Activated naive CD8-positive, alpha-beta T cell (primary cell): ENCODE results near the gene NUP58.

Experiments used
- H3K27ac Mint-ChIP-seq: one replicate; pipeline ENCODE4 v1.8.0; 2021; ENCODE audit warnings: mixed read lengths
- H3K27me3 Mint-ChIP-seq: one replicate; pipeline ENCODE4 v1.8.0; 2021; ENCODE audit warnings: mixed read lengths
- H3K36me3 Mint-ChIP-seq: one replicate; pipeline ENCODE4 v1.8.0; 2021; ENCODE audit warnings: mixed read lengths
- H3K4me1 Mint-ChIP-seq: one replicate; pipeline ENCODE4 v1.8.0; 2021; ENCODE audit warnings: low read depth, mixed read lengths
- H3K4me3 Mint-ChIP-seq: one replicate; pipeline ENCODE4 v1.8.0; 2021; ENCODE audit warnings: mild to moderate bottlenecking, mixed read lengths
- H3K9me3 Mint-ChIP-seq: one replicate; pipeline ENCODE4 v1.8.0; 2021; ENCODE audit warnings: low read depth, mixed read lengths

Gene NUP58, protein sequence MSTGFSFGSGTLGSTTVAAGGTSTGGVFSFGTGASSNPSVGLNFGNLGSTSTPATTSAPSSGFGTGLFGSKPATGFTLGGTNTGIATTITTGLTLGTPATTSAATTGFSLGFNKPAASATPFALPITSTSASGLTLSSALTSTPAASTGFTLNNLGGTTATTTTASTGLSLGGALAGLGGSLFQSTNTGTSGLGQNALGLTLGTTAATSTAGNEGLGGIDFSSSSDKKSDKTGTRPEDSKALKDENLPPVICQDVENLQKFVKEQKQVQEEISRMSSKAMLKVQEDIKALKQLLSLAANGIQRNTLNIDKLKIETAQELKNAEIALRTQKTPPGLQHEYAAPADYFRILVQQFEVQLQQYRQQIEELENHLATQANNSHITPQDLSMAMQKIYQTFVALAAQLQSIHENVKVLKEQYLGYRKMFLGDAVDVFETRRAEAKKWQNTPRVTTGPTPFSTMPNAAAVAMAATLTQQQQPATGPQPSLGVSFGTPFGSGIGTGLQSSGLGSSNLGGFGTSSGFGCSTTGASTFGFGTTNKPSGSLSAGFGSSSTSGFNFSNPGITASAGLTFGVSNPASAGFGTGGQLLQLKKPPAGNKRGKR

DNA sequence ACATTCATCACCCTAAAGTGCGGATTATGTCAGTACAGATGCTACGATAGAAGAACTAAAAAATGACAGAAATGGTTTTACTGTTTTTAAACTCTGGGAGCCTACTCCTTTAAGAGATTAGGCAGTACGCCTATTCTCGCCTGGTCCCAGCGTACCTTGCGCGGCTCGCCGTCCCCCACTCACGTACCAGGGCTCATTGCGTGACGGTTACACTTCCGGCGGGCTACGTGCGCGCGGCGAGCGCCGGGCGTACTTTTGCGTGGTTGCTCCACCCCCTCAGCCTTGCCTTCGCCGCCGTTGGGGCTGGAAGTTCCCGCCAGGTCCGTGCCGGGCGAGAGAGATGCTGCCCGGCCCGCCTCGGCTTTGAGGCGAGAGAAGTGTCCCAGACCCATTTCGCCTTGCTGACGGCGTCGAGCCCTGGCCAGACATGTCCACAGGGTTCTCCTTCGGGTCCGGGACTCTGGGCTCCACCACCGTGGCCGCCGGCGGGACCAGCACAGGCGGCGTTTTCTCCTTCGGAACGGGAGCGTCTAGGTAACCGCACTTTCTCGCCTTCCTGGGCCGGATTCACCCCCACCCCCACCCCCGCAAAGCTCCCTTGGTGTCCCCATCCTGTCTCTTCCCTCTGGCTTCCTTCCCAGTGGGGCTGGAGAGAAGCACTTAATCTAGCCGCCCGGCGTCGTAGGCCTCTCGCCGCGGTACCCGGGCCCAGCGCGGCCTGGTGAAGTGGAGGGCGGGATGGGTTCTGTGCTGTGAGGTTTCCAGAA is at the start of gene NUP58:
NUP58 (plus strand) TSS at position 279 of the 767 bp plus-strand sequence; CDS start at position 428, 149 bp downstream.
- peak within 1 kb of the TSS; percentile 97 for H3K4me3 Mint-ChIP-seq
- peak within 1 kb of the TSS; percentile 94 for H3K27ac Mint-ChIP-seq
- H3K27me3 Mint-ChIP-seq: peaks cover 12% of the 10 kb centered on the region
- H3K36me3 Mint-ChIP-seq: peaks cover 10% of the 10 kb centered on the region
- no peaks in the 10 kb centered on the region for H3K9me3 Mint-ChIP-seq
- peaks cover 41% of the 10 kb centered on the region for H3K4me1 Mint-ChIP-seq

DNA sequence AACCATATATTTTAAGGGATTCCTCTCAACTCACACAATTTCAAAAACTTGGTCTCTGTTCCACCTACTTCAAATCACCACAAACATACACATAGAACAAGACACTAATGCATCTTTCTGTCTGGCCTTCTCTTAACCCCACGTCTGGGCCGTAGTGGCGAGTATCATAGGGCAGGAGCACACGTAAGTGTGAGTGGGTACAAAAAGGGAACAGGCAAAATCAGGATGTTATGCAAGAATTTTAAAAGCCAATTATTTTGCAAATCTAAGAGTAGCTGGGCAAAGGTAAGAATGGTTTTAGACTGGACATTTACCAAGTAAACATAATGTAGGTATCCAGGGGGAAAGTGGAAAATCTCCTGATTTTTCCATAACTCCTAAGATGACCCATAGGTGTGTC is 49.2 kb upstream of the NUP58 start:
- Mint-ChIP-seq H3K36me3 (peaks cover 9% of the 10 kb centered on the region), H3K4me3 (no peak overlapping the region), H3K27me3 (no peaks in the 10 kb centered on the region), H3K4me1 (no peaks in the 10 kb centered on the region), H3K27ac (no peak overlapping the region), H3K9me3 (no peaks in the 10 kb centered on the region)

DNA sequence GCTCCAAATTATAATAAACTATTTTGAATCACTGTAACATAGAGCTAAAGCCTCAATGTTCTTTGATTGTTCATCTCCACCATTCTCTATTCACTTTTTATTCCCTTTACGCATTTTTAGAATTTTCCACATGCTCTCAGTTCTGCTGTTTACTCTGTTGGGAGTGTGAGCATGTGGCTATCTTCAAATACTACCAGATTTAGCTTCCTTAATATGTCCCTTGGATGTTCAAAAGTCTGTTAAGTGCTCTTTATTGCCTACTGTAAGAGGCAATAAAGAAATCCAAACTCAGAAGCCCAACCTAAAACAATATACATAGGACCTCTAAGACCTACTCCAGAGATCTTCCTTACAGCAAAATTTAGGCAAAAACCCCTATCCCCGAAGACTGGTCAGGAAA is 48.7 kb upstream of the NUP58 start:
- Mint-ChIP-seq H3K36me3 (peaks cover 9% of the 10 kb centered on the region), H3K27me3 (no peaks in the 10 kb centered on the region), H3K4me3 (no peak overlapping the region), H3K9me3 (no peaks in the 10 kb centered on the region), H3K27ac (no peak overlapping the region), H3K4me1 (no peaks in the 10 kb centered on the region)

DNA sequence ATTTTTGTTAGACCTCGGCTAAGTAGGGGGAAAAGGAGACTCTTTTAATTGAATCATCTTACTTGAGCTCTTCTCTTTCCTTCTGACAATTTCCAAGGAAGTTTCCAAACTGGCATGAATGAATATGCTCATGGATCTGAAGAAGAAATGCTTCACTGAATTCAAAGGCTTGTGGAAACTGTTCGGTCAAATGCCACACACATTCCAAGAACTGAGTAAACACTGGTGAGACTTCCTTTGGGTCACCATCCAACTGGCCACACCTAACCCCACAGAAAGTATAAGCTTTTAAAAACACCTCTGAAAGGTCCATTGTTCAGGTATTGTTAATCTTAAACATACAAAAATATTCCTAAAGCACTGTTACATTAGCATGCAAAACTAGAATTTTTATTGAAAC is 47.7 kb upstream of the NUP58 start:
- no peaks in the 10 kb centered on the region for H3K9me3 Mint-ChIP-seq
- no peak overlapping the region for H3K27ac Mint-ChIP-seq
- H3K27me3 Mint-ChIP-seq: no peaks in the 10 kb centered on the region
- no peak overlapping the region for H3K4me3 Mint-ChIP-seq
- no peaks in the 10 kb centered on the region for H3K4me1 Mint-ChIP-seq
- H3K36me3 Mint-ChIP-seq: peaks cover 9% of the 10 kb centered on the region

DNA sequence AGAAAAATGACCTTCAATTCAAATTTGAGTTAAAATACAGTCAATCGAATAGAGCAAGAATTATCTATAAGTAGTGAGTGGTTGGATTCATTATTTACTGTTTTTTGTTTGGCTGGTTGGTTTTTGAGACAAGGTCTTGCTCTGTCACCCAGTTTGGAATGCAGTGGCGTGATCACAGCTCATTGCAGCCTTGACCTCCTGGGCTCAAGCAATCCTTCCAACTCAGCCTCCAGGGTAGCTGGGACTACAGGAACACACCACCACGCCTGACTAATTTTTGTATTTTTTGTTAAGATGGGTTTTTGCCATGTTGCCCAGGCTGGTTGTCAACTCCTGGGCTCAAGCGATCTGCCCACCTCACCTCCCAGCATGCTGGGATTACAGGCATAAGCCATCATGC is 39.2 kb upstream of the NUP58 start:
- no peak overlapping the region for H3K27ac Mint-ChIP-seq
- no peaks in the 10 kb centered on the region for H3K4me1 Mint-ChIP-seq
- H3K36me3 Mint-ChIP-seq: peaks cover 5% of the 10 kb centered on the region
- H3K27me3 Mint-ChIP-seq: no peaks in the 10 kb centered on the region
- no peak overlapping the region for H3K4me3 Mint-ChIP-seq
- no peaks in the 10 kb centered on the region for H3K9me3 Mint-ChIP-seq

DNA sequence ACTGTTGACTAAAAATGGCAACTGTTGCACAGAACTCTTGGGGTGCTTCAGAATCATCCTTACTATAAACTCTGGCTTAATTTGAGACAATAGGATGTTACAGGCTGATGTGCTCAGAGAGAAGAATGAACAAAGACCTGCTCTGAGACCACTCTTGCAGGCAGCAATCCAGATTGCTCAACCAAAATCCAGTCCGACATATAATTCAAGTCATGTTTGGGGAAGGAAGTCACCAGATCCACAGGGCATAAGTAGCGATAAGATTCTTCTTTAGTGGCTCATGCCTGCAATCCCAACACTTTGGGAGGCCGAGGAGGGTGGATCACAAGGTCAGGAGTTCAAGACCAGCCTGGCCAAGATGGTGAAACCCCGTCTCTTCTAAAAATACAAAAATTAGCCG is 34.7 kb upstream of the NUP58 start:
- Mint-ChIP-seq H3K27me3 (no peaks in the 10 kb centered on the region), H3K36me3 (peaks cover 2% of the 10 kb centered on the region)

DNA sequence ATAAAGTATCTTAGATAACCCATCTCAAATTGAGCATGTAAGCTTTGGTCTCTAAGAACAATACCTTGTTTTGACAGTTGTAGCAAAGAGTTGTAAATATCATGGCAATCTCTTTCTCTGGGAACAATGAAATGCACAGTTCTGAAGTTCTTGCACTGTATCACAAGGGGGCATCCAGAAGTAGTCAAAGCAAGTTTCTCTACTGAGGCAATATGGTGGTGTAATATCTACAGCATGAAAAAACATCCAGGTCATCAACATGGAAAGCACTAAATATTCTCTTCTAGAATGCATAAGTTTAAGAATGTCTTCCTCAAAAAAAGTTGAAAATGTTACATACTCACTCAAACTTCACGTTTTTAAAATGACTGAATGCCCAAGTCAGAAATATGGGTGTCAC is 33.7 kb upstream of the NUP58 start:
- Mint-ChIP-seq H3K9me3 (no peaks in the 10 kb centered on the region), H3K27ac (no peak overlapping the region), H3K27me3 (no peaks in the 10 kb centered on the region), H3K4me1 (peaks cover 2% of the 10 kb centered on the region), H3K4me3 (no peak overlapping the region), H3K36me3 (peaks cover 2% of the 10 kb centered on the region)

More for the DNA sequence above, 34.7 kb upstream of the NUP58 start:
- no peaks in the 10 kb centered on the region for H3K9me3 Mint-ChIP-seq
- H3K4me3 Mint-ChIP-seq: no peak overlapping the region
- H3K4me1 Mint-ChIP-seq: peaks cover 2% of the 10 kb centered on the region
- no peak overlapping the region for H3K27ac Mint-ChIP-seq

DNA sequence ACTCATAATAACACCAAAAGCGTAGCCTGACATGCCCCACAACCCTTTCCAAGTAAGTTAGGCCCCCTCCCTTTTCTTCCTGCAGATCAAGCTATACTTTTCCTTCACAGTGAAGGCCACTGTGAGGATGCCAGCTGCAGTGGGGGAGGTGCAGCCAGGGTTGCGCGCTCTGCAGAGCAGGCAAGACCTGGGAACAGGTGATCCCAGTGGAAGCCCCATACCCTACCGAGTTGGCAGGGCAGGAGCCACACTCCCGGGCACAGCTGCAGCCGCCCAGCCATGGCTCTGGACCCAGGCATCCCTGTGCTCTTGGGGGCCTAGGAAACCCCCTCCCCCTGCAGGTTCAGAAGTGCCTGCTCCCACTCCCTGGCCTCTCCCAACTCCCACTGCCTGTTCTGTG is 32.9 kb upstream of the NUP58 start:
- Mint-ChIP-seq H3K36me3 (peaks cover 2% of the 10 kb centered on the region), H3K4me3 (no peak overlapping the region), H3K27me3 (no peaks in the 10 kb centered on the region), H3K9me3 (no peaks in the 10 kb centered on the region), H3K27ac (no peak overlapping the region), H3K4me1 (peaks cover 2% of the 10 kb centered on the region)

DNA sequence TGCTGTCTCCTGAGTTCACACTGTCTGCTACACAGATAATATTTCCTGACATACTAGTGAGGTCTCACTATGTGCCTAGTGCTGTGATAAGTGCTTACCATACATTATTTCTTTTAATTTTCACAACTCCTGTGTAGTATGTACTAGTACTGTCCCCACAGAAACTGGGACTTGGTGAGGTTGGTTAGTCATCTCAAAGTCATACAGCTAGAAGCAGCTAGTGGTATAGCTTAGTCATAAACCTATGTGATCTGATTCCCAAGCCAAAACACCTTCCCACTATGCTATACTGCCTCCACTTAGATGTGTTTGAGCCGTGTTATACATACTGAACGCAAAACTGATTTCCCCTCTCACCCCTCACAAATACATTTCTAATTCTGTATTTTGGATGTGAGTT is 24.7 kb upstream of the NUP58 start:
- Mint-ChIP-seq H3K27ac (peak overlapping the region; percentile 36), H3K27me3 (no peaks in the 10 kb centered on the region)

DNA sequence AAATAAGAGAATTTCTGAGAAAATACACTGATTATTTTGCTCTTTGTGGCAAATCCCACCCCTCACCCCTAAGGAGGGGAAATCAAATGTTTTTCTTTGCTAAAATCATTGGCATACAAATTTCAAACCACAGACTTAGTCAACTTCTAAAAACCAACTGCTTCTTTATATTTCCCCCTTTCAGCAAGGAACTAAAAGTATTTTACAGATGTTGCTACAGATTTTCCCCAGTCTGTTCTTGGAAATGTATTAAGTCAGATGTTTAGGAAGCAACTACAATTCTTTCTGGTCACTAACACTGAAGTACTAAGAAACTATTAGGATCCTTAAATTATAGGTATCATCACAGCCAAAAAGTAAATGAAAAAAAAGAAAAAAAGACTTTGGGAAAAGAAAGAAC is 21.0 kb upstream of the NUP58 start:
- Mint-ChIP-seq H3K27ac (no peak overlapping the region), H3K36me3 (peaks cover 9% of the 10 kb centered on the region)

More for the DNA sequence above, 24.7 kb upstream of the NUP58 start:
- Mint-ChIP-seq H3K4me1 (peaks cover 55% of the 10 kb centered on the region), H3K9me3 (no peaks in the 10 kb centered on the region), H3K36me3 (peaks cover 2% of the 10 kb centered on the region), H3K4me3 (peak overlapping the region; percentile 24)

DNA sequence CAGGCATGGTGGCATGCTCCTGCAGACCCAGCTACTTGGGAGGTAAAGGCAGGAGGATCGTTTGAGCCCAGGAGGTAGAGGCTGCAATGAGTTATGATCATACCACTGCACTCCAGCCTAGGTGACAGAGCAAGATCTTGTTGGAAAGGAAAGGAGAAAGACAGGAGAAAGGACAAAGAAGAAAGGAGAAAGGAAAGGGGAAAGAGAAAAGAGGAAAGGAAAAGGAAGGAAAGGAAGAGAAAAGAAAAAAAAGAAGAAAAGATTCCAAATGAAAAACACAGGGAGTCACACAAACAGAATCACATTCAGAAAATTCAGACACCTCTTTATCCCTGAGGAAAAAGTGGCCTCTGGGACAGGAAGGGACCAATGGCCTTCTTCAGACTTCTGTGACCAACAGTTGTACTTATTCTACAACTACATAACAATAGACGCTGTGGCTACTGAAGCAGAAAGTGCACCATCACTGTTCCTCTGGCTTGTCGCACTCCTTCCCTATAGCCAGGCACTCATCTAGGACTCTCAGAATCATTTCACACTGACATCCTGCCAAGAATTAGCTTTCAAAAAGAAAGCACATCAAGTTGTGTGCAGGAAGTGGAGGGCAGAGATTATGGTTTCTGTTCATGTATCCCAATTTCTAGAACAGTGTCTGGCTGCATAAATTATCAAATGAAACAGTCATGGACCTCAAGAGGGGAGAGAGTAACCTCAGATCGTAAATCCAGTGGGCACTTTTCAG is 20.1 kb upstream of the NUP58 start:
- Mint-ChIP-seq H3K36me3 (peaks cover 9% of the 10 kb centered on the region), H3K9me3 (no peaks in the 10 kb centered on the region), H3K4me1 (peaks cover 77% of the 10 kb centered on the region), H3K27ac (peak overlapping the region; percentile 83), H3K27me3 (no peaks in the 10 kb centered on the region), H3K4me3 (no peak overlapping the region)

More for the DNA sequence above, 21.0 kb upstream of the NUP58 start:
- Mint-ChIP-seq H3K9me3 (no peaks in the 10 kb centered on the region), H3K4me1 (peaks cover 76% of the 10 kb centered on the region), H3K4me3 (peak overlapping the region; percentile 8), H3K27me3 (no peaks in the 10 kb centered on the region)

DNA sequence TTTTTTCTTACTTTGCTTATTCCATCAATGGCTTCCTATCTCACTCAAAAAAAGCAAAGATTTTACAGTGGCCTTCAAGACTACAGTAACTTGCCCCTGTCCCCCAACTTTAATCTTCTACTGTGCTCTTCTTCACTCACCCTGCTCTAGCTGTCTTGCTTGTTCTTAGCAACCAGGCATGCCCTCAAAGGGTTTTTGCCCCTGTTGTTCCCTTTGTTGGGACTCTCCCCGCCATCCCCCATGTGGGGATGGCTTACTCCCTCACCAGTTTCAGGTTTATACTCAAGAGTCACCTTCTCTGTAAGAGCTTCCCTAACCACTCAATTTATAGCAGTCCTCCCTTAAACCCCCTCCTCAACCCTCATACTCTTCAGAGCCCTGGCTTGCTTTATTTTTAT is 19.5 kb upstream of the NUP58 start:
- peaks cover 74% of the 10 kb centered on the region for H3K4me1 Mint-ChIP-seq
- H3K36me3 Mint-ChIP-seq: peaks cover 9% of the 10 kb centered on the region
- peak overlapping the region; percentile 83 for H3K27ac Mint-ChIP-seq
- H3K4me3 Mint-ChIP-seq: peak overlapping the region; percentile 15
- no peaks in the 10 kb centered on the region for H3K27me3 Mint-ChIP-seq
- H3K9me3 Mint-ChIP-seq: no peaks in the 10 kb centered on the region

DNA sequence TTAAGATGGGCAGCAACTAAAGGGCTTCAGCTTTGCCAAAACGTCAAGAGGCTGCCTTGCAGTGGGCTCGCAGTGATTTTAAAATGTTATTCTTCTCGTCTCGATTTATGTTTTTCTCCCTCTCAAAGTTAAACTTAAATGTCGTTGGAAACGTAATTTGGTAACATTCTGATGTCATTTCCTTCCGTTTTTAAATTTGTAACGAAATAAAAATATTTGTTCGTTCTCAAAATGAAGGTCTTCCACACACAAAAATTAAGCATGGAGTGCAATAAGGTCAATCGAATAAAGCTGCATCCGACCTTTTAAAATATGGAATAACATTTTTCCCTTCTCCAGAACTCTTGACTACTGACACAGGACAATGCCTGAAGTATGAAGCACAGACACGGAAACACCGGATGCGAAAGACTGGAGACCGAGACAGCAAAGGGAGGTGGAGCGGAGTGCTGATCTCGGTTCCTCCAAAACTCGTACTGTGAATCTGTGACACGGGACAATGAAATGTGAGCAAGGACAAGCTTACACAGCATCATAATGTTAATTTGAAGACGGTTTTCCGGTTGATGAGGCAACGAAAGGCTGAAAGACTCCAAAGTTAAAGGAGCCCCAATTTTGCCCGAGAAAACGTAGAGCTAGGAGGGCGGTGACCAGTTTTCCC is 15.0 kb upstream of the NUP58 start:
- peak overlapping the region; percentile 93 for H3K27ac Mint-ChIP-seq
- peaks cover 6% of the 10 kb centered on the region for H3K36me3 Mint-ChIP-seq
- H3K27me3 Mint-ChIP-seq: peaks cover 3% of the 10 kb centered on the region
- no peaks in the 10 kb centered on the region for H3K9me3 Mint-ChIP-seq
- H3K4me3 Mint-ChIP-seq: peak overlapping the region; percentile 96
- peaks cover 39% of the 10 kb centered on the region for H3K4me1 Mint-ChIP-seq
